T-helper 2 cell treated with Interferon-gamma antibody and Interleukin-4, amounts not matched to agents 5 μg/mL and 100 μg/mL, for 36 hours (primary cell): Measurements from ENCODE around the gene RCBTB1.
A peak's percentile ranks its signal among the peaks of the same experiment; 100 is the strongest.
"Not testable (repeated sequence)": the region's sequence is repeated elsewhere in the genome, so short reads cannot be mapped to it uniquely, and the experiment has no call there.

Source experiments
- DNase-seq: peaks from one replicate; pipeline ENCODE4 v3.0.0; 2021; ENCODE audit warnings: low spot score
- H3K27ac Mint-ChIP-seq: one replicate; pipeline ENCODE4 v1.8.0; 2021; ENCODE audit warnings: mild to moderate bottlenecking, mixed read lengths
- H3K27me3 Mint-ChIP-seq: one replicate; pipeline ENCODE4 v1.8.0; 2021; ENCODE audit warnings: low read depth, mixed read lengths
- H3K36me3 Mint-ChIP-seq: one replicate; pipeline ENCODE4 v1.8.0; 2021; ENCODE audit warnings: low read depth, mixed read lengths
- H3K4me1 Mint-ChIP-seq: one replicate; pipeline ENCODE4 v1.8.0; 2021; ENCODE audit warnings: low read depth, mixed read lengths
- H3K4me3 Mint-ChIP-seq: one replicate; pipeline ENCODE4 v1.8.0; 2022; ENCODE audit warnings: mild to moderate bottlenecking, moderate library complexity, mixed read lengths
- H3K9me3 Mint-ChIP-seq: one replicate; pipeline ENCODE4 v1.8.0; 2021; ENCODE audit warnings: mixed read lengths

Gene RCBTB1

DNA sequence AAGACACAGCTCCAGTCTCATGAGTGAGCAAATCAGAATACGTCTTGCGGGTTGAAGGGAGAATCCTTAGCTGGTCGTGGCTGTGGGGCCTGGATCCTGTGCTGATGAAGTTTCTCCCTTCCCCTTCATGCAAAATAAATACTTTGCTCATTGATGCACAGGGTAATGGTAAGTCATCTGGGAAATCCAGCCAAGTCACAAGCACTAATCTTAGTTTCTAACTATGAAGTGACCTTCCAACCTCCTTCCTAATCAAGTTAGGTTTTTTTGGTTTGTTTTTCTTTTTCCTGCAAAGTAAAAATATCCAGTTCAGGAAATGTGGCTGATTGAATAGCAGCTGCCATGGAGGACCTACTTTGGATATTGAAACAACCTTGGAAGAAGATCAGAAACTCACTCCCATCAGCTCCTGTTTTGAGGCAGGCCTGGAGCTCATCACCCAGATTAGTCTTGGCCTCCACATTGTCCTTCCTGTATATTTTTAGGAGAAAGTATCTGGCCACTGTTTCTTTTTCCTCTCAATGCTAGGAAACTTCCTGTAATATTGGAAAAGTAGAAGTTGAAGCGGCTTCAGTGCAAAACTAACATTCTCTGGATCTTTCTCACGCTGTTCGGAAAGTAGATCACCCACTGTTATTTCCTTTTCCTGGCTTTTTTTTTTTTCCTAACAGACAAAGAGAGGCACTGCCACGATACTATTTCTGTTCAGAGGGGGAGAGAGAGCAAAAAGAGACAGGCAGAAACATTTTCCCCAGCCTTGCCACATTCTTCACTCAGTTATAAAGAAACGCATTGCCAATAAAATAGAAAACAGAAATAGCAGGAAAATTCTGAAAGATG is 30.7 kb upstream of the RCBTB1 start:
- Mint-ChIP-seq H3K27me3 (peaks cover 6% of the 10 kb centered on the region), H3K4me3 (no peak overlapping the region), H3K4me1 (no peaks in the 10 kb centered on the region), H3K27ac (no peak overlapping the region), H3K36me3 (no peaks in the 10 kb centered on the region), H3K9me3 (no peaks in the 10 kb centered on the region)
- DNase-seq, result no peak

DNA sequence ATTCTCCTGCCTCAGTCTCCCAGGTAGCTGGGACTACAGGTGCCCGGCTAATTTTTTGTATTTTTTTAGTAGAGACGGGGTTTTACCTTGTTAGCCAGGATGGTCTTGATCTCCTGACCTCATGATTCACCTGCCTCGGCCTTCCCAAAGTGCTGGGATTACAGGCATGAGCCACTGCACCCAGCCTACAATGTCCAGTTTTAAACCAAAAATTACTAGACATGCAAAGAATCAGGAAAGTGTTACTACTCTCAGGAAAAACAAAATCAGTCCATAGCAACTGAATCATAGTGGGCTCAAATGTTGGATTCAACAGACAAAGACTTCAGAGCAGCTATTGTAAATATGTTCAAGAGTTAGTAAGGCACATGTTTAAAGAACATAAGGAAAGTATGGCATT is 26.7 kb upstream of the RCBTB1 start:
- H3K4me3 Mint-ChIP-seq, DNase-seq, H3K9me3 Mint-ChIP-seq, H3K36me3 Mint-ChIP-seq, H3K4me1 Mint-ChIP-seq, H3K27ac Mint-ChIP-seq: not testable (repeated sequence)
- H3K27me3 Mint-ChIP-seq, result peaks cover 11% of the 10 kb centered on the region

DNA sequence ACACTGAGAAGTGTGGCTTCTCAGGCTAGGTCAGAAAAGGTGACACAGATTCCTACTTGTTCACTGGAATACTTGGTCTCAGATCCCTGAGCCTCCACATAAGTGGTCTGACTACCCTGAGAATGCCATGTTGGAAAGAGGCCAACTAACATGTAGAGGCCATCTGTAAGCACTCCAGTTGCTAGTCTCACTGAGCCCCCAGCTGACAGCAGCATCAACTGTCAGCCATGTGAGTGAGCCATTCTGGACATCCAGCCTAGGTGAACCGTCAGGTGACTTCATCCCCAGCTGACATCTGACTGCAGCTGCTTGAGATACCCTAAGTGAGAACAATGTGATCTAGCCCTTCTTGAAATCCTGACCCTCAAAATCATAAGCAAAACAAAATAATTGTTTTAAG is 24.8 kb upstream of the RCBTB1 start:
- Mint-ChIP-seq H3K4me3 (no peak overlapping the region), H3K9me3 (no peaks in the 10 kb centered on the region), H3K27ac (no peak overlapping the region), H3K36me3 (no peaks in the 10 kb centered on the region), H3K27me3 (peaks cover 11% of the 10 kb centered on the region), H3K4me1 (peaks cover 2% of the 10 kb centered on the region)
- no peak for DNase-seq

DNA sequence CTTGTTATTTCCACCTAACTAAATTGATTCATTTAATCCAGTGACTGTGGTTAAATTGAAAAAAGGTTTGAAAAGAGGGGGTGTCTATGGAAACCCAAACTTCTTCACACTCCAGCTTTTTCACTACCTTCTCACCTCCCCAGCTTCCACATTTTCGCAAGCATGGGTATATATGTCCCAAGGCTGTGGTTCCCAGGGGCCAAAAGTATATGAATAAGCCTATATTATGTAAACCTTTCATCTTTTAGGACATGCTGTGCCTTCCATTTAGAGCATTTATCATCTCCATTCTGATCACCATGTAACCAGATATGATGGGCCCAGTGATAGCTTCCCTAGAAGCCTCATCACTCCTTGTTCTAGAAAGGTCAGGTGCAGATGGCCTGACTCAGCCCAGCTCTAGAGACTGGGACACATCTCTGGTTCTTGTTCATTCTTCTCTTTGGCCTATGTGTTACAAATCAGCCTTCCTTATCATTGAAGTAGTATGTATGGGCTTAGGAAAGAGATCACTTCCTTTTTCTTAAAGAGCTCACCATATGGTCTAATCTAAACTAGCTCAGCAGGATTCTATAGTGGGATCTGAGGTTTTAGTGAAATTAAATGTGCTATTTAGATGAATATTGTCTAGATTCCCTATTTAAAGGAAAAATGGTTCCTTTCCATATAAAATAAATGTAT is 23.4 kb upstream of the RCBTB1 start:
- H3K27me3 Mint-ChIP-seq, result peaks cover 11% of the 10 kb centered on the region
- H3K4me1 Mint-ChIP-seq, result peaks cover 2% of the 10 kb centered on the region
- no peaks in the 10 kb centered on the region for H3K36me3 Mint-ChIP-seq
- DNase-seq, result no peak
- no peaks in the 10 kb centered on the region for H3K9me3 Mint-ChIP-seq
- no peak overlapping the region for H3K4me3 Mint-ChIP-seq
- no peak overlapping the region for H3K27ac Mint-ChIP-seq

DNA sequence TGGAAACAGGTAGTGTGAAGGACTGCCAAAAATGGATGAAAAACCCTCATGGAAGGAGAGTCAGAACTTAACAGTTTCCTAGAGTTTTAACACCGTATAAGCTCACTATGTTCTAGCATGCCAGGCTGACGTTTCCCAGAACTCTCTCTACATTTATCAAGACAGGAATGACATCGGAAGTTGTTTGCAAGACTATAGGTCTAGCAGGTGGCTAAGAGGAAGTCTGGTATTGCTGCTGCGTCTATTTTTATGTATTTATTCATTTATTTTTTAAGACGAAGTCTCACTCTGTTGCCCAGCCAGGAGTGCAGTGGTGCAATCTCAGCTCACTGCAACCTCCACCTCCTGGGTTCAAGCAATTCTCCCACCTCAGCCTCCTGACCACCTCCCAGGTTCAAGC is 22.4 kb upstream of the RCBTB1 start:
- no peak overlapping the region for H3K27ac Mint-ChIP-seq
- no peaks in the 10 kb centered on the region for H3K9me3 Mint-ChIP-seq

DNA sequence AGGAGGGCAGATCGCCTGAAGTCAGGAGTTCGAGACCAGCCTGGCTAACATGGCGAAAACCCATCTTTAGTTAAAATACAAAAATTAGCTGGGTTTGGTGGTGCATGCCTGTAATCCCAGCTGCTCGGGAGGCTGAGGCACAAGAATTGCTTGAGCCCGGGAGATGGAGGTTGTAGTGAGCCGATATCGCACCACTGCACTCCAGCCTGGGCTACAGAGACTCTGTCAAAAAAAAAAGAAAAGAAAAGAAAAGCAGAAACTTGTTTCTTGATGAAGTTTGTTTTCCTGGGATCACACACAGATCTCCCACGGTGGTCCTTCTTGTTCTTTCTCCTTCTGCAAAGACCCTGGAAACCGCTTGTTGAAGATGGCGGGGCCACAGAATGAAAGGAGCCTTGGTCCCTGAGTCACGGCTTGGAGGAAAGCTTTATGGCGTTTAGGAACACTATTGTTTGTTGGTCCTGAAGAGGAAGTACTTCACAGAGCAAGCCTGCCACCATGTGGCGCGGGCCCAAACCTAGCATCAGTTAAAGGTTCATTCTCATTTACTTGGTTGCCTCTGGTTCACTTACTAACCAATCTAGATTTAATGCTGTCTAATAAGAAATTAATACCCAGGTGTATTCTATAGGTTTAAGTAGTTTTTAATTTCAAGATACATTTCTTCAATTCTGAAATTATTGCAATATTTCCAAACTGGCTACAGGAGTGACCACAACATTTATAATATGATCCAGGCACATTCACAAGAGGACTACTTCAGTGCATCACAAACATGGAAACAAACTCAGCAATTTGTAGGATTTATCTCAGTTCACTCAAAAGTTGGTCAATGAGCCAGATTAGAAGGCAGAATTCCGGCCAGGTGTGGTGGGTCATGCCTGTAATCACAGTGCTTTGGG is 21.6 kb upstream of the RCBTB1 start:
- Mint-ChIP-seq H3K27ac (peak overlapping the region; percentile 65), H3K4me3 (peak overlapping the region; percentile 87), H3K4me1 (peaks cover 2% of the 10 kb centered on the region), H3K27me3 (peaks cover 11% of the 10 kb centered on the region), H3K36me3 (no peaks in the 10 kb centered on the region), H3K9me3 (no peaks in the 10 kb centered on the region)
- DNase-seq, result peak; percentile 73

More for the DNA sequence above, 22.4 kb upstream of the RCBTB1 start:
- Mint-ChIP-seq H3K4me1 (peaks cover 2% of the 10 kb centered on the region), H3K27me3 (peaks cover 11% of the 10 kb centered on the region), H3K4me3 (no peak overlapping the region), H3K36me3 (no peaks in the 10 kb centered on the region)
- no peak for DNase-seq

DNA sequence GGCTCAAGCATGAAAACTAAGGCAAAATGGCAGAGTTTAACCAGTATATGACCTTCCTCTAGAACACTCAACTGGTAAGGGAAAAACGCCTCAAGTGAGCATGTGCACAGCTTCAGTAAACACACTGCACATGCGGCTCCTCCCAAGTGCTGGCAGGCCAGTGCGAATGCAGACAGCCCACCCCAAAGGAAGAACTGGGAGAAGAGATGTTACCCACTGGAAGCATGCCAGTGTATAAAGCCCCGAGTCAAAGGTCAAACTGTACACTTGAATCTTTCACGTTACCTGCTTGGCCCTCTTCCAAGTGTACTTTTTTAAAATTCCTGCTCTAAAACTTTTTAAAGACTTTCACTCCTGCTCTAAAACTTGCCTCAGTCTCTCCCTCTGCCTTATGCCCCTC is 19.2 kb upstream of the RCBTB1 start:
- DNase-seq, result no peak
- H3K9me3 Mint-ChIP-seq, result no peaks in the 10 kb centered on the region
- H3K27ac Mint-ChIP-seq, result no peak overlapping the region
- H3K27me3 Mint-ChIP-seq, result peaks cover 1% of the 10 kb centered on the region
- H3K36me3 Mint-ChIP-seq, result no peaks in the 10 kb centered on the region
- peaks cover 2% of the 10 kb centered on the region for H3K4me1 Mint-ChIP-seq
- no peak overlapping the region for H3K4me3 Mint-ChIP-seq

DNA sequence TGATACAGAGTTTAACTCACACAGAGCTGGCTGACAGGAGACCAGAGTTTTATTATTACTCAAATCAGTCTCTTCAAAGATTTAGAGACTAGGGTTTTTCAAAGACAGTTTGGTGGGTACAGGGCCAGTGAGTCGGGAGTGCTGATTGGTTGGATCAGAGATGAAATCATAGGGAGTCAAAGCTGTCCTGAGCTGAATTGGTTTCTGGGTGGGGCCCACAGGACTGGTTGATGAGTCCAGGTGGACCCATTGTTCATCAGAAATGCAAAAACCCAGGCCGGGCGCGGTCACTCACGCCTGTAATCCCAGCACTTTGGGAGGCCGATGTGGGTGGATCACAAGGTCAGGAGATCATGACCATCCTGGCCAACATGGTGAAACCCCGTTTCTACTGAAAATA is 17.3 kb upstream of the RCBTB1 start:
- not testable (repeated sequence) for H3K27me3 Mint-ChIP-seq, H3K36me3 Mint-ChIP-seq, H3K4me1 Mint-ChIP-seq, H3K4me3 Mint-ChIP-seq, DNase-seq, H3K27ac Mint-ChIP-seq, H3K9me3 Mint-ChIP-seq

DNA sequence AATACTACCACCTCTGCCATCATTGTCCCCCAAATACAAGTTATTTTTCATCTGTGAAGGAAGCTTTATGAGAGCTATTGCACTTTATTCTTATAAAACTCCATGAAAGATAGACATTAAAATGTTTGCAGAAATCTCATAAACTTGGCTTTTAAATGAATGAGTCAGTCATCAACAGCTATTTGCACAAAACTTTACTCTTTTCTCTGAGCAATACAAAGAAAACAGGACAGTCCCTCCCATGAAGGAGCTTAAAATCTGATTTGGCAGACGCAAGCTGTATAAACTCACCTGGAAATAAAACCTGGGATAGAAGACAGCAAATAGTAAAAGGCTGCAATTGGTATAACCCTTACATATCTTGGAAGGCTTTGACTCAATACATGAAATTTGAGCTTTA is 16.6 kb upstream of the RCBTB1 start:
- no peaks in the 10 kb centered on the region for H3K9me3 Mint-ChIP-seq
- DNase-seq, result no peak
- H3K27me3 Mint-ChIP-seq, result no peaks in the 10 kb centered on the region
- H3K4me3 Mint-ChIP-seq, result no peak overlapping the region
- H3K4me1 Mint-ChIP-seq, result peaks cover 2% of the 10 kb centered on the region
- no peaks in the 10 kb centered on the region for H3K36me3 Mint-ChIP-seq
- no peak overlapping the region for H3K27ac Mint-ChIP-seq

DNA sequence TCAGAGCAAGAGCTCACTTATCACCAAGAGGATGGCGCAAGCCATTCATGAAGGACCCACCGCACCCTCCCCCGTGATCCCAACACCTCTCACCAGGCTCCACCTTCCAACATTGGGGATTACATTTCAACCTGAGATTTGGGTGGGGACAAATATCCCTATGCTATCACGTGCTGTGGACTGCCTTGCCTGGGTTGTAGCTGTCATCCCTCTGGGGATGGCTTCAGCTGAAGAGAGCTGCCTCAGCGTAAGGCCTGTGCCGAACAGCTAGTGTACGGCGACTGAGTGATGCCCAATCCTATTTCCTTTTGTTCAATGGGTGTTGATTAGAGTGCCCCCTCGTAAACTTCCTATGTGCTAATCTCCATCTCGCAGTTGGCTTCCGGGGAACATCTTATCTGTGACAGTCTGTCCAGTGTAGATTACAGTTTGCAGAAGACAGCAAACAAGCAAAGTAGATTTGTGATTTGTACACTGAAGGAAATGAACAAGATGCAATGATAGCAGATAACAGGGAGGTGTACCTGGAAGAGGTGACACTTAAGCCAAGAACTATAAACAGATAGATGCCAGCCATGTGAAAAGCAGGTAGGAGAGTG is 11.8 kb upstream of the RCBTB1 start:
- no peak for DNase-seq
- H3K4me1 Mint-ChIP-seq, result no peaks in the 10 kb centered on the region
- H3K9me3 Mint-ChIP-seq, result no peaks in the 10 kb centered on the region
- H3K36me3 Mint-ChIP-seq, result no peaks in the 10 kb centered on the region
- no peak overlapping the region for H3K4me3 Mint-ChIP-seq
- H3K27me3 Mint-ChIP-seq, result no peaks in the 10 kb centered on the region
- no peak overlapping the region for H3K27ac Mint-ChIP-seq

DNA sequence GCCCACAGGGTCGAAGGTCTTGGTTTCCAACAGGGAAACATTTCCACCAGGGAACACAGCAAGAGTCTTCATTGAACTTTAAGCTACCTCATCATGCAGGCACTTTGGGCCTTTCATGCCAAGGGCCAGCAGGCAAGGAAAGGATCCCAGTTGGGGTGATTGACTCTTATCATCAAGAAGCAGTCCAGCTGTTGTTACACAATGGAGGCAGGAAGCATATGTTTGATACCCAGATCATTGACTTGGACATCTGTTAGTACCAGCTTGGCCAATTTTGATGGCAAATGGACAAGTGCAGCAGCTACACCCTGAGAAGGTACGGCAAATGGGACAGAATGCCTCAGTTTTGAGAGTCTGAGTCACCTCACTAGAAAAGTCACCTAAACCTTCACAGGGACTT is 10.9 kb upstream of the RCBTB1 start:
- Mint-ChIP-seq H3K36me3 (no peaks in the 10 kb centered on the region), H3K27ac (no peak overlapping the region), H3K4me3 (no peak overlapping the region), H3K27me3 (no peaks in the 10 kb centered on the region), H3K4me1 (no peaks in the 10 kb centered on the region), H3K9me3 (no peaks in the 10 kb centered on the region)
- DNase-seq, result no peak

DNA sequence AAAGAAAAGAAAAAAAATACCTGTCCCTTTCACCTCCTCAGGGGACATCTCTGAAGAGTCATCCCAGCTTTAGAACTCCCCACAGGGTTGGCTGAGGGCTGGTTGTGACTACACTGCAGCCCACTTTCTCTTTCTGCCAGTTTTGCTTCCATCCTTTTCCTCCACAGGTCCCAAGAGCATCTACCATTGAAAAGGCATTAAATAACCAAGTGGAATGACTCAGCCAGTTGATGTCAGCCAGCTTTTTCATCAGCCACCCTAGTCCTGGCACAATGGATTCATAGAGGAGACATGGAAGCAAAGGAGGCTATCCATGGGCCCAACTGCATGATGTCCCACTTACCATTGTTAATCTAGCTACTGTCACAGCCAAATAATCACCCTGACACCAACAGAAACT is 9.2 kb upstream of the RCBTB1 start:
- Mint-ChIP-seq H3K4me1 (no peaks in the 10 kb centered on the region), H3K36me3 (no peaks in the 10 kb centered on the region), H3K9me3 (no peaks in the 10 kb centered on the region), H3K27me3 (peaks cover 2% of the 10 kb centered on the region), H3K27ac (no peak overlapping the region), H3K4me3 (no peak overlapping the region)
- DNase-seq, result no peak

DNA sequence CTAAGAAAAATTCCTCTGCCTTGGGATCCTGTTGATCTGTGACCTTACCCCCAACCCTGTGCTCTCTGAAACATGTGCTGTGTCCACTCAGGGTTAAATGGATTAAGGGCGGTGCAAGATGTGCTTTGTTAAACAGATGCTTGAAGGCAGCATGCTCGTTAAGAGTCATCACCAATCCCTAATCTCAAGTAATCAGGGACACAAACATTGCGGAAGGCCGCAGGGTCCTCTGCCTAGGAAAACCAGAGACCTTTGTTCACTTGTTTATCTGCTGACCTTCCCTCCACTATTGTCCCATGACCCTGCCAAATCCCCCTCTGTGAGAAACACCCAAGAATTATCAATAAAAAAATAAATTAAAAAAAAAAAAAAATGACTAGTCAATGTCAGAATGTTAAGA is 8.5 kb upstream of the RCBTB1 start:
- not testable (repeated sequence) for H3K36me3 Mint-ChIP-seq, H3K4me3 Mint-ChIP-seq, H3K27me3 Mint-ChIP-seq, DNase-seq, H3K4me1 Mint-ChIP-seq, H3K9me3 Mint-ChIP-seq, H3K27ac Mint-ChIP-seq

DNA sequence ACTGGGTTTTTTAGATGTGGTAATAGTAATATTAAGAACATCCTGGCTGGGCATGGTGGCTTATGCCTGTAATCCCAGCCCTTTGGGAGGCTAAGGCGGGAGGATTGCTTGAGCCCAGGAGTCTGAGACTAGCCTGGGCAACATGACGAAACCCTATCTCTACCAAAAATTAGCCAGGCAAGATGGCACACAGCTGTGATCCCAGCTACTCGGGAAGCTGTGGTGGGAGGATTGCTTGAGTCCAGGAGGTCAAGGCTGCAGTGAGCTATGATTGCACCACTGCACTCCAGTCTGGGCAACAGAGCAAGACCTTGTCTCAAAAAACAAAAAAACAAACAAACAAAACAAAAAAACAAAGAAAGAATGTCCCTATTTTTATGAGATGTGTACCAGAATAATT is 5.4 kb upstream of the RCBTB1 start:
- H3K36me3 Mint-ChIP-seq, H3K9me3 Mint-ChIP-seq, H3K27ac Mint-ChIP-seq, H3K4me3 Mint-ChIP-seq, H3K27me3 Mint-ChIP-seq, H3K4me1 Mint-ChIP-seq, DNase-seq: not testable (repeated sequence)
